Islet of Langerhans (tissue), 1 donor: ENCODE results near the gene TRIM29.

Source experiments
- FAIRE-seq: peaks from one replicate; lab custom pipeline; 2011; peaks lifted over from hg19 to GRCh38; lab: Jason Lieb, UNC

The TRIM29 gene

GRCh38 chr11:120061761-120062560 is 76.0 kb downstream of the TRIM29 start:
- FAIRE-seq: no peak
